GM23338 (cell line): ENCODE data around the gene MINDY4. TPM values are rescaled to one million over a fixed set of nuclear protein-coding genes. Genes with fewer than 3 reads are reported as not detected.

Experiments
- ATAC-seq: fragments of 200-7000 bp; cut with Tn5 transposase; 3 replicates; pipeline ENCODE4 v1.9.1; 2020
- DNase-seq: peaks from one replicate; pipeline ENCODE4 v3.0.0-alpha.2; 2015; ENCODE audit warnings: low spot score
- H2AFZ ChIP-seq: fragments of 200-600 bp; sonication (generic); 2 replicates; pipeline ENCODE4 v1.8.0; 2016; ENCODE audit warnings: antibody characterized with exemption, mild to moderate bottlenecking, moderate library complexity
- H3F3A ChIP-seq: fragments of 200-600 bp; sonication (generic); replicated peaks from 2 replicates; pipeline ENCODE4 v1.8.0; 2017; ENCODE audit warnings: antibody characterized with exemption, mixed run types, low read depth
- H3K27ac ChIP-seq: fragments of 200-600 bp; sonication (generic); 2 replicates; pipeline ENCODE4 v1.6.1; 2016; ENCODE audit warnings: low read depth
- H3K27me3 ChIP-seq: fragments of 200-600 bp; sonication (generic); 2 replicates; pipeline ENCODE4 v1.8.0; 2016; ENCODE audit warnings: mild to moderate bottlenecking, mixed run types, moderate library complexity; ENCODE audit not compliant: insufficient read depth
- H3K36me3 ChIP-seq: fragments of 200-600 bp; sonication (generic); 2 replicates; pipeline ENCODE4 v1.8.0; 2016; ENCODE audit warnings: mild to moderate bottlenecking; ENCODE audit not compliant: insufficient read depth
- H3K4me1 ChIP-seq: fragments of 200-600 bp; sonication (generic); 2 replicates; pipeline ENCODE4 v1.8.0; 2016; ENCODE audit warnings: mild to moderate bottlenecking, moderate library complexity; ENCODE audit not compliant: insufficient read depth
- H3K4me2 ChIP-seq: fragments of 200-600 bp; sonication (generic); 2 replicates; pipeline ENCODE4 v1.7.1; 2017; ENCODE audit warnings: mixed run types
- H3K4me3 ChIP-seq: fragments of 200-600 bp; sonication (generic); 2 replicates; pipeline ENCODE4 v1.6.1; 2016; ENCODE audit warnings: mixed run types
- H3K79me2 ChIP-seq: fragments of 200-600 bp; sonication (generic); replicated peaks from 2 replicates; pipeline ENCODE4 v1.8.0; 2017; ENCODE audit warnings: mild to moderate bottlenecking; ENCODE audit not compliant: insufficient read depth
- H3K9me2 ChIP-seq: fragments of 200-600 bp; sonication (generic); 2 replicates; pipeline ENCODE4 v1.8.0; 2017; ENCODE audit not compliant: insufficient read depth
- H4K20me1 ChIP-seq: fragments of 200-600 bp; sonication (generic); replicated peaks from 2 replicates; pipeline ENCODE4 v1.8.0; 2017; ENCODE audit warnings: mild to moderate bottlenecking; ENCODE audit not compliant: insufficient read depth
- H3K27ac Mint-ChIP-seq: 2 replicates; pipeline ENCODE4 v1.8.0; 2020; ENCODE audit warnings: inconsistent platforms, mild to moderate bottlenecking, moderate library complexity, mixed read lengths
- H3K27me3 Mint-ChIP-seq: 3 replicates; pipeline ENCODE4 v1.8.0; 2022; ENCODE audit warnings: low read depth, mild to moderate bottlenecking, moderate library complexity, mixed read lengths, inconsistent platforms; ENCODE audit not compliant: insufficient read depth, poor library complexity
- H3K36me3 Mint-ChIP-seq: 3 replicates; pipeline ENCODE4 v1.8.0; 2021; ENCODE audit warnings: low read depth, mild to moderate bottlenecking, inconsistent platforms, moderate library complexity, mixed read lengths
- H3K4me1 Mint-ChIP-seq: 3 replicates; pipeline ENCODE4 v1.8.0; 2020; ENCODE audit warnings: mild to moderate bottlenecking, inconsistent platforms, mixed read lengths
- H3K4me3 Mint-ChIP-seq: 3 replicates; pipeline ENCODE4 v1.8.0; 2021; ENCODE audit warnings: moderate library complexity, mild to moderate bottlenecking, inconsistent platforms, mixed read lengths
- H3K9me3 Mint-ChIP-seq: 3 replicates; pipeline ENCODE4 v1.8.0; 2020; ENCODE audit warnings: moderate library complexity, mild to moderate bottlenecking, inconsistent platforms, mixed read lengths
- CREB1 ChIP-seq: fragments of 250-450 bp; sonication (Bioruptor Pico); IDR thresholded peaks from 2 replicates; pipeline ENCODE4 v1.5.0; 2020; ENCODE audit warnings: low read depth, mild to moderate bottlenecking, moderate library complexity
- CTCF ChIP-seq, 2 experiments: fragments of 200-600 bp in 1 of 2; sonication (generic) in 1 of 2; conservative IDR thresholded peaks; 2 replicates each; pipeline versions ENCODE4 v1.5.1 to v1.6.1; 2016 to 2017; ENCODE audit warnings: antibody characterized with exemption in 2 of 2, low read depth in 2 of 2, mild to moderate bottlenecking in 2 of 2, moderate library complexity in 1 of 2
- ETS1 ChIP-seq: IDR thresholded peaks from 2 replicates; pipeline ENCODE4 v1.6.1; 2016; ENCODE audit warnings: antibody characterized with exemption
- EZH2phosphoT487 ChIP-seq: fragments of 200-600 bp; sonication (generic); IDR thresholded peaks from one replicate; pipeline ENCODE4 v1.8.1; 2018; ENCODE audit warnings: antibody characterized with exemption; ENCODE audit not compliant: unreplicated experiment
- JUNB ChIP-seq: IDR thresholded peaks from one replicate; pipeline ENCODE4 v1.6.1; 2016; ENCODE audit warnings: antibody characterized with exemption; ENCODE audit not compliant: unreplicated experiment
- NANOG ChIP-seq: IDR thresholded peaks from 2 replicates; pipeline ENCODE4 v1.6.1; 2016; ENCODE audit warnings: antibody characterized with exemption, borderline replicate concordance
- POLR2AphosphoS5 ChIP-seq: IDR thresholded peaks from 2 replicates; pipeline ENCODE4 v1.6.1; 2016; ENCODE audit warnings: antibody characterized with exemption, low read depth
- STAT1 ChIP-seq: IDR thresholded peaks from one replicate; pipeline ENCODE4 v1.6.1; 2016; ENCODE audit warnings: antibody characterized with exemption; ENCODE audit not compliant: unreplicated experiment
- ZNF114 ChIP-seq: fragments of 250-450 bp; sonication (Bioruptor Pico); IDR thresholded peaks from 2 replicates; pipeline ENCODE4 v1.5.0; 2020; ENCODE audit warnings: mild to moderate bottlenecking, moderate library complexity
- ZNF331 ChIP-seq: fragments of 250-450 bp; sonication (Bioruptor Pico); IDR thresholded peaks from 2 replicates; pipeline ENCODE4 v1.5.0; 2020; ENCODE audit warnings: low read depth, mild to moderate bottlenecking, moderate library complexity
- ZNF462 ChIP-seq: fragments of 250-450 bp; sonication (Bioruptor Pico); IDR thresholded peaks from 2 replicates; pipeline ENCODE4 v1.5.0; 2020; ENCODE audit warnings: mild to moderate bottlenecking, moderate library complexity
- polyA plus RNA-seq: library from polyadenylated mRNA; unstranded; fragments of >200 nt; fragmentation: Nextera tagmentation; extraction: Ambion mirVana; gene quantifications from 2 replicates; pipeline ENCODE4 v1.2.1, GENCODE V29; 2016
- total RNA-seq: library from RNA; depleted of rRNA; stranded (reverse); fragments of >200 nt; shearing (Covaris generic); gene quantifications from 2 replicates; pipeline ENCODE4 v1.2.3, GENCODE V29; 2014

Gene MINDY4
- total and polyA plus RNA-seq, 2 experiments from 2014 or later, result 1.7 to 4.4 TPM

GRCh38 chr7:30750683-30751650, 20.2 kb upstream of the MINDY4 start (continued):
- TF ChIP-seq CTCF (conservative IDR thresholded peaks at IDR 0.05; ENCODE audit: low read depth in 2 of 2) (no peak), ZNF331 (CRISPR knock-in tag) (no peak), ETS1 (no peak), NANOG (no peak), EZH2phosphoT487 (no peak), JUNB (no peak), POLR2AphosphoS5 (no peak), ZNF114 (CRISPR knock-in tag) (no peak), CREB1 (CRISPR knock-in tag) (no peak)

GRCh38 chr7:30751696-30752273, 19.4 kb upstream of the MINDY4 start, which contains the start of gene INMT:
Gene INMT (plus strand): TSS chr7:30752135. CDS start chr7:30752151, 16 bp downstream.
- H3K27ac Mint-ChIP-seq, result no peak within 1 kb of the TSS
- DNase-seq (no peak), ATAC-seq (no peak)
- H3K4me3 ChIP-seq, result no peak within 1 kb of the TSS
- no peaks in the 10 kb centered on the region for H3K4me1 Mint-ChIP-seq
- H3K79me2 ChIP-seq, result no peaks in the 10 kb centered on the region
- no peaks in the 10 kb centered on the region for H3K4me1 ChIP-seq
- H3K27me3 ChIP-seq, result no peaks in the 10 kb centered on the region
- no peak within 1 kb of the TSS for H3K27ac ChIP-seq
- H3F3A ChIP-seq, result no peaks in the 10 kb centered on the region
- H3K27me3 Mint-ChIP-seq, result peaks cover 3% of the 10 kb centered on the region
- H3K36me3 Mint-ChIP-seq, result no peaks in the 10 kb centered on the region; the same call in 2 of the 3 replicates
- H3K9me3 Mint-ChIP-seq, result no peaks in the 10 kb centered on the region
- peaks cover 11% of the 10 kb centered on the region; the same call in 1 of the 2 replicates for H3K9me2 ChIP-seq
- no peak within 1 kb of the TSS for H2AFZ ChIP-seq
- H4K20me1 ChIP-seq, result no peaks in the 10 kb centered on the region
- no peak within 1 kb of the TSS for H3K4me2 ChIP-seq
- H3K36me3 ChIP-seq, result no peaks in the 10 kb centered on the region
- no peak within 1 kb of the TSS for H3K4me3 Mint-ChIP-seq
- TF ChIP-seq ZNF331 (CRISPR knock-in tag) (no peak), STAT1 (no peak), EZH2phosphoT487 (no peak), CTCF (conservative IDR thresholded peaks at IDR 0.05; ENCODE audit: low read depth in 2 of 2) (no peak), JUNB (no peak), ZNF462 (CRISPR knock-in tag) (no peak)
